ENCODE measurements around the gene MYRIP. TPM values are rescaled to one million over a fixed set of nuclear protein-coding genes. Genes with fewer than 3 reads are reported as not detected.
"Not testable (repeated sequence)": the region's sequence is repeated elsewhere in the genome, so short reads cannot be mapped to it uniquely, and the experiment has no call there.

The MYRIP gene
- total RNA-seq, 4 donors from 2014 or later: 1.4 to 4.4 (median 2.8) TPM

- no peak overlapping the region for H3K27ac ChIP-seq
- no peak overlapping the region for H3K4me3 ChIP-seq
- TF ChIP-seq POLR2AphosphoS5 (IDR thresholded peaks at IDR 0.05) (no peak), EP300 (IDR thresholded peaks at IDR 0.05) (no peak), POLR2A (IDR thresholded peaks at IDR 0.05) (no peak), CTCF (IDR thresholded peaks at IDR 0.05) (no peak)
- no peak for DNase-seq (ENCODE audit: low spot score in 2 of 2)
- no peaks in the 10 kb centered on the region for H3K4me1 ChIP-seq
- no peaks in the 10 kb centered on the region for H3K9me3 ChIP-seq
- WGBS: 75% methylated on average over 1 of the region's 1 CpG
- H3K27me3 ChIP-seq: no peaks in the 10 kb centered on the region
- H3K36me3 ChIP-seq: no peaks in the 10 kb centered on the region
Measured at GRCh38 chr3:39766433-39766832, 43.0 kb upstream of the MYRIP start.

GRCh38 chr3:39766909-39767308 is 42.5 kb upstream of the MYRIP start:
- H3K27ac ChIP-seq; H3K9me3 ChIP-seq; H3K36me3 ChIP-seq; H3K27me3 ChIP-seq; H3K4me1 ChIP-seq; H3K4me3 ChIP-seq; DNase-seq (ENCODE audit: low spot score in 2 of 2): not testable (repeated sequence)

GRCh38 chr3:39778168-39778567 is 31.2 kb upstream of the MYRIP start:
- not testable (repeated sequence) for H3K9me3 ChIP-seq; H3K36me3 ChIP-seq; H3K4me3 ChIP-seq; DNase-seq (ENCODE audit: low spot score in 2 of 2); H3K4me1 ChIP-seq; H3K27ac ChIP-seq; H3K27me3 ChIP-seq
- WGBS: 84% methylated on average over 5 of the region's 5 CpGs

- Histone ChIP-seq H3K4me3 (no peak overlapping the region), H3K27me3 (no peaks in the 10 kb centered on the region), H3K27ac (no peak overlapping the region), H3K9me3 (no peaks in the 10 kb centered on the region), H3K36me3 (no peaks in the 10 kb centered on the region), H3K4me1 (no peaks in the 10 kb centered on the region)
- DNase-seq (ENCODE audit: low spot score in 2 of 2): no peak
- WGBS: 86% methylated on average over 14 of the region's 40 CpGs
- TF ChIP-seq EP300 (IDR thresholded peaks at IDR 0.05) (no peak), CTCF (IDR thresholded peaks at IDR 0.05) (no peak), POLR2AphosphoS5 (IDR thresholded peaks at IDR 0.05) (no peak), POLR2A (IDR thresholded peaks at IDR 0.05) (no peak)
Measured at GRCh38 chr3:39779511-39780230, 29.7 kb upstream of the MYRIP start.

- Histone ChIP-seq H3K36me3 (no peaks in the 10 kb centered on the region), H3K9me3 (no peaks in the 10 kb centered on the region), H3K27me3 (no peaks in the 10 kb centered on the region), H3K4me3 (no peak overlapping the region), H3K4me1 (no peaks in the 10 kb centered on the region), H3K27ac (no peak overlapping the region)
- TF ChIP-seq EP300 (IDR thresholded peaks at IDR 0.05) (no peak), CTCF (IDR thresholded peaks at IDR 0.05) (no peak), POLR2AphosphoS5 (IDR thresholded peaks at IDR 0.05) (no peak), POLR2A (IDR thresholded peaks at IDR 0.05) (no peak)
- DNase-seq (ENCODE audit: low spot score in 2 of 2): no peak
- 70% methylated on average over 4 of the region's 4 CpGs for WGBS
Measured at GRCh38 chr3:39780352-39780751, 29.1 kb upstream of the MYRIP start.

GRCh38 chr3:39781025-39781424 is 28.4 kb upstream of the MYRIP start:
- Histone ChIP-seq H3K4me3 (no peak overlapping the region), H3K27me3 (no peaks in the 10 kb centered on the region), H3K4me1 (no peaks in the 10 kb centered on the region), H3K27ac (no peak overlapping the region), H3K36me3 (no peaks in the 10 kb centered on the region), H3K9me3 (no peaks in the 10 kb centered on the region)
- WGBS: 70% methylated on average over 1 of the region's 1 CpG
- TF ChIP-seq POLR2A (IDR thresholded peaks at IDR 0.05): no peak
- no peak for DNase-seq (ENCODE audit: low spot score in 2 of 2)

GRCh38 chr3:39781632-39782031 is 27.8 kb upstream of the MYRIP start:
- 78% methylated on average over 3 of the region's 3 CpGs for WGBS
- H3K9me3 ChIP-seq: no peaks in the 10 kb centered on the region
- no peaks in the 10 kb centered on the region for H3K4me1 ChIP-seq
- H3K4me3 ChIP-seq: no peak overlapping the region
- no peak for DNase-seq (ENCODE audit: low spot score in 2 of 2)
- H3K36me3 ChIP-seq: no peaks in the 10 kb centered on the region
- TF ChIP-seq POLR2A (IDR thresholded peaks at IDR 0.05) (no peak), POLR2AphosphoS5 (IDR thresholded peaks at IDR 0.05) (no peak), EP300 (IDR thresholded peaks at IDR 0.05) (no peak), CTCF (IDR thresholded peaks at IDR 0.05) (no peak)
- H3K27ac ChIP-seq: no peak overlapping the region
- H3K27me3 ChIP-seq: no peaks in the 10 kb centered on the region

Data from suprapubic skin (tissue), 4 donors.